Mesothelial cell of epicardium (in vitro differentiated cells): Measurements from ENCODE around the gene TRIM47. TPM values are rescaled to one million over a fixed set of nuclear protein-coding genes. Genes with fewer than 3 reads are reported as not detected.

Experiments used
- DNase-seq, 2 experiments: peaks; one replicate each; pipeline ENCODE4 v3.0.0; 2021; ENCODE audit warnings: low spot score in 2 of 2; ENCODE audit not compliant: unreplicated experiment in 2 of 2
- H3K27ac Mint-ChIP-seq: 2 replicates; pipeline ENCODE4 v1.8.0; 2021; ENCODE audit warnings: mixed read lengths
- H3K27me3 Mint-ChIP-seq: 2 replicates; pipeline ENCODE4 v1.8.0; 2021; ENCODE audit warnings: low read depth, mixed read lengths
- H3K36me3 Mint-ChIP-seq: 2 replicates; pipeline ENCODE4 v1.8.0; 2021; ENCODE audit warnings: mixed read lengths
- H3K4me1 Mint-ChIP-seq: 2 replicates; pipeline ENCODE4 v1.8.0; 2021; ENCODE audit warnings: mixed read lengths
- H3K4me3 Mint-ChIP-seq: 2 replicates; pipeline ENCODE4 v1.8.0; 2021; ENCODE audit warnings: mild to moderate bottlenecking, moderate library complexity, mixed read lengths
- H3K9me3 Mint-ChIP-seq: 2 replicates; pipeline ENCODE4 v1.8.0; 2021; ENCODE audit warnings: mixed read lengths
- total RNA-seq: library from RNA; stranded (reverse); gene quantifications from 3 replicates; pipeline ENCODE4 v1.2.1, GENCODE V29; 2021
- TF ChIP-seq, protein P1 (sequence below): fragments of 200-600 bp; sonication (generic); IDR thresholded peaks from one replicate; pipeline ENCODE4 v1.5.0; 2021; ENCODE audit warnings: antibody characterized with exemption; ENCODE audit not compliant: unreplicated experiment

Gene TRIM47
- total RNA-seq, 1 donor from 2014 or later, result 2.9 TPM

- Mint-ChIP-seq H3K4me1 (peaks cover 10% of the 10 kb centered on the region), H3K27me3 (no peaks in the 10 kb centered on the region), H3K36me3 (peaks cover 16% of the 10 kb centered on the region), H3K27ac (no peak overlapping the region), H3K4me3 (no peak overlapping the region), H3K9me3 (no peaks in the 10 kb centered on the region)
- DNase-seq, result no peak
- TF ChIP-seq, protein P1, sequence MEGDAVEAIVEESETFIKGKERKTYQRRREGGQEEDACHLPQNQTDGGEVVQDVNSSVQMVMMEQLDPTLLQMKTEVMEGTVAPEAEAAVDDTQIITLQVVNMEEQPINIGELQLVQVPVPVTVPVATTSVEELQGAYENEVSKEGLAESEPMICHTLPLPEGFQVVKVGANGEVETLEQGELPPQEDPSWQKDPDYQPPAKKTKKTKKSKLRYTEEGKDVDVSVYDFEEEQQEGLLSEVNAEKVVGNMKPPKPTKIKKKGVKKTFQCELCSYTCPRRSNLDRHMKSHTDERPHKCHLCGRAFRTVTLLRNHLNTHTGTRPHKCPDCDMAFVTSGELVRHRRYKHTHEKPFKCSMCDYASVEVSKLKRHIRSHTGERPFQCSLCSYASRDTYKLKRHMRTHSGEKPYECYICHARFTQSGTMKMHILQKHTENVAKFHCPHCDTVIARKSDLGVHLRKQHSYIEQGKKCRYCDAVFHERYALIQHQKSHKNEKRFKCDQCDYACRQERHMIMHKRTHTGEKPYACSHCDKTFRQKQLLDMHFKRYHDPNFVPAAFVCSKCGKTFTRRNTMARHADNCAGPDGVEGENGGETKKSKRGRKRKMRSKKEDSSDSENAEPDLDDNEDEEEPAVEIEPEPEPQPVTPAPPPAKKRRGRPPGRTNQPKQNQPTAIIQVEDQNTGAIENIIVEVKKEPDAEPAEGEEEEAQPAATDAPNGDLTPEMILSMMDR, result no peak
Measured at GRCh38 chr17:75850928-75851692, 27.3 kb downstream of the TRIM47 start.

- peaks cover 21% of the 10 kb centered on the region for H3K36me3 Mint-ChIP-seq
- no peaks in the 10 kb centered on the region for H3K27me3 Mint-ChIP-seq
- H3K27ac Mint-ChIP-seq, result no peak overlapping the region
Measured at GRCh38 chr17:75849724-75850123, 28.7 kb downstream of the TRIM47 start.

DNA sequence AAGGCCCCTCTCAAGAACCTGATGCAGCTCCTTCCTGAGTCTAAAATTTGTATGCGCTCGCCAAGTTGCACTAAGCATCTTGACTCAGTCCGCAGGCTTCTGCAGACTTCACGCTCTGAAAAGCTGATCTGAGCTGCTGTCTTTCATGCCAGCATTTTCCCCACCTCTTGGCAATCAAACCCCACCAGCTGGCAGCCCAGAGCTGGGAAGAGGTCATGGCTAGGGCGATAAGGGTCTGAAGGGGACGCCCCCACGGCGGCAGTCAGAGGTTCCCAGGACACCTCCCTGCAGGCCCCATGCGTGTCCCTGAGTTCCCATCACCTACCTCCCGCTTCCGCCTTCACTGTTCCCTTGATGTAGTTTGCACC is 29.1 kb downstream of the TRIM47 start:
- Mint-ChIP-seq H3K27ac (no peak overlapping the region), H3K4me1 (peaks cover 17% of the 10 kb centered on the region), H3K4me3 (no peak overlapping the region), H3K9me3 (no peaks in the 10 kb centered on the region), H3K27me3 (no peaks in the 10 kb centered on the region), H3K36me3 (peaks cover 21% of the 10 kb centered on the region)
- DNase-seq, result no peak
- TF ChIP-seq, protein P1, result no peak

More at GRCh38 chr17:75849724-75850123, 28.7 kb downstream of the TRIM47 start:
- Mint-ChIP-seq H3K4me3 (no peak overlapping the region), H3K9me3 (no peaks in the 10 kb centered on the region), H3K4me1 (peaks cover 22% of the 10 kb centered on the region)
- DNase-seq, result no peak
- TF ChIP-seq, protein P1, result no peak

DNA sequence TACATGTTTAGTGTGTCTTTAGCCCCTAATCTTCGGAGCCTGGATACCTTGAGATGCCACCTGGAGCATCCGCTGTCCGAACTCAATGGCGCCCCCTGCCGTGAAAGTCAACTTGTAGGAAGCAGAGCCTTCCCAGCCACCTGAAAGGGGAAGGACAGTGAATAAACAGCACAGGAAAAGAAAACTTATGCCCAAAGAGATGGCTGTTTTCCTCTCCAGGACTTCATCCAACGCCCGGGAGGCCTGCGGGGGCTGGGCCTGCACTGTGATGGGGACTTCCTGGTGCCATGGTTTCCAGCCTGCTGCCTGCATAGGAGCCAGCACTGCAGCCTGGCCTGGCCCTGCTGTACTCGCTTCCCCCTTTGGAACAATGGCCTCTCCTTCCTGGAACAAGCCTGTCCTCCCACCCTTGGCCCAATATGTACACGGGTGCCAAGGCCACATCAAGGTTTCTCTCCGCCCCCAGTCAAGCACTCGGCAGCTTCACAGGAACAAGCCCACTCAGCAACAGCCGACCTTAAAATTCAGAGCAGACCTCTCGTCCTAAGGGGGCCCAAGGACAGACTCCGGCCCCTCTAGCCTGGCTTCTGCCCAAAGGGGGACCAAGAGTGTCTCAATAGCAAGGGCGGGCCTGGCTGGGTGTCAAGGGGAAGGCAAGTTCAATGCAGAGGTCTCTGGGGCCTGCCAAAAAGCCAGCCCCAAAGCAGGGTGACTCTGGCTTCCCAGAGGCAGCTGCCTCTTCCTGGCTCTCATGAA is 29.7 kb downstream of the TRIM47 start:
- peaks cover 17% of the 10 kb centered on the region for H3K4me1 Mint-ChIP-seq
- no peaks in the 10 kb centered on the region for H3K27me3 Mint-ChIP-seq
- H3K4me3 Mint-ChIP-seq, result no peak overlapping the region
- peaks cover 21% of the 10 kb centered on the region for H3K36me3 Mint-ChIP-seq
- DNase-seq, result peak in 1 of 2 experiments; percentile 80
- H3K9me3 Mint-ChIP-seq, result no peaks in the 10 kb centered on the region
- no peak overlapping the region for H3K27ac Mint-ChIP-seq
- TF ChIP-seq, protein P1, result peak; percentile 72

GRCh38 chr17:75847614-75848522 is 30.5 kb downstream of the TRIM47 start:
- TF ChIP-seq, protein P1, result no peak
- Mint-ChIP-seq H3K27me3 (no peaks in the 10 kb centered on the region), H3K36me3 (peaks cover 21% of the 10 kb centered on the region), H3K9me3 (no peaks in the 10 kb centered on the region), H3K4me1 (peaks cover 19% of the 10 kb centered on the region), H3K4me3 (no peak overlapping the region), H3K27ac (no peak overlapping the region)
- no peak for DNase-seq
